ENCODE data around the gene FIBIN. TPM values are rescaled to one million over a fixed set of nuclear protein-coding genes. Genes with fewer than 3 reads are reported as not detected.

The FIBIN gene
- polyA plus RNA-seq, 1 donor from 2014 or later: not detected

- Histone ChIP-seq H3K4me3 (ENCODE audit: low read length) (no peak overlapping the region), H3K36me3 (ENCODE audit: insufficient read depth, low read length) (no peaks in the 10 kb centered on the region), H3F3A (ENCODE audit: insufficient read depth, low read length, poor library complexity, severe bottlenecking) (no peaks in the 10 kb centered on the region), H4K20me1 (ENCODE audit: insufficient read depth) (no peaks in the 10 kb centered on the region), H3K27me3 (ENCODE audit: insufficient read depth, low read depth, low read length) (no peaks in the 10 kb centered on the region), H3K9me2 (ENCODE audit: insufficient read depth, low read length) (no peaks in the 10 kb centered on the region), H3K9me3 (ENCODE audit: low read length) (no peaks in the 10 kb centered on the region), H3K79me2 (replicated peaks; ENCODE audit: insufficient read depth, low read length) (no peaks in the 10 kb centered on the region), H3K27ac (ENCODE audit: low read length) (no peak overlapping the region), H3K4me2 (ENCODE audit: low read length) (no peak overlapping the region), H2AFZ (ENCODE audit: low read depth, low read length) (no peak overlapping the region), H3K9ac (ENCODE audit: low read length) (no peak overlapping the region)
- TF ChIP-seq, protein P1, sequence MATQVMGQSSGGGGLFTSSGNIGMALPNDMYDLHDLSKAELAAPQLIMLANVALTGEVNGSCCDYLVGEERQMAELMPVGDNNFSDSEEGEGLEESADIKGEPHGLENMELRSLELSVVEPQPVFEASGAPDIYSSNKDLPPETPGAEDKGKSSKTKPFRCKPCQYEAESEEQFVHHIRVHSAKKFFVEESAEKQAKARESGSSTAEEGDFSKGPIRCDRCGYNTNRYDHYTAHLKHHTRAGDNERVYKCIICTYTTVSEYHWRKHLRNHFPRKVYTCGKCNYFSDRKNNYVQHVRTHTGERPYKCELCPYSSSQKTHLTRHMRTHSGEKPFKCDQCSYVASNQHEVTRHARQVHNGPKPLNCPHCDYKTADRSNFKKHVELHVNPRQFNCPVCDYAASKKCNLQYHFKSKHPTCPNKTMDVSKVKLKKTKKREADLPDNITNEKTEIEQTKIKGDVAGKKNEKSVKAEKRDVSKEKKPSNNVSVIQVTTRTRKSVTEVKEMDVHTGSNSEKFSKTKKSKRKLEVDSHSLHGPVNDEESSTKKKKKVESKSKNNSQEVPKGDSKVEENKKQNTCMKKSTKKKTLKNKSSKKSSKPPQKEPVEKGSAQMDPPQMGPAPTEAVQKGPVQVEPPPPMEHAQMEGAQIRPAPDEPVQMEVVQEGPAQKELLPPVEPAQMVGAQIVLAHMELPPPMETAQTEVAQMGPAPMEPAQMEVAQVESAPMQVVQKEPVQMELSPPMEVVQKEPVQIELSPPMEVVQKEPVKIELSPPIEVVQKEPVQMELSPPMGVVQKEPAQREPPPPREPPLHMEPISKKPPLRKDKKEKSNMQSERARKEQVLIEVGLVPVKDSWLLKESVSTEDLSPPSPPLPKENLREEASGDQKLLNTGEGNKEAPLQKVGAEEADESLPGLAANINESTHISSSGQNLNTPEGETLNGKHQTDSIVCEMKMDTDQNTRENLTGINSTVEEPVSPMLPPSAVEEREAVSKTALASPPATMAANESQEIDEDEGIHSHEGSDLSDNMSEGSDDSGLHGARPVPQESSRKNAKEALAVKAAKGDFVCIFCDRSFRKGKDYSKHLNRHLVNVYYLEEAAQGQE (IDR thresholded peaks at IDR 0.05; ENCODE audit: borderline replicate concordance): no peak
- TF ChIP-seq SMC3 (conservative IDR thresholded peaks at IDR 0.05; ENCODE audit: poor library complexity): no peak
- no peak for TF ChIP-seq TAF1 (IDR thresholded peaks at IDR 0.05; ENCODE audit: low read depth)
- TF ChIP-seq, protein P2, sequence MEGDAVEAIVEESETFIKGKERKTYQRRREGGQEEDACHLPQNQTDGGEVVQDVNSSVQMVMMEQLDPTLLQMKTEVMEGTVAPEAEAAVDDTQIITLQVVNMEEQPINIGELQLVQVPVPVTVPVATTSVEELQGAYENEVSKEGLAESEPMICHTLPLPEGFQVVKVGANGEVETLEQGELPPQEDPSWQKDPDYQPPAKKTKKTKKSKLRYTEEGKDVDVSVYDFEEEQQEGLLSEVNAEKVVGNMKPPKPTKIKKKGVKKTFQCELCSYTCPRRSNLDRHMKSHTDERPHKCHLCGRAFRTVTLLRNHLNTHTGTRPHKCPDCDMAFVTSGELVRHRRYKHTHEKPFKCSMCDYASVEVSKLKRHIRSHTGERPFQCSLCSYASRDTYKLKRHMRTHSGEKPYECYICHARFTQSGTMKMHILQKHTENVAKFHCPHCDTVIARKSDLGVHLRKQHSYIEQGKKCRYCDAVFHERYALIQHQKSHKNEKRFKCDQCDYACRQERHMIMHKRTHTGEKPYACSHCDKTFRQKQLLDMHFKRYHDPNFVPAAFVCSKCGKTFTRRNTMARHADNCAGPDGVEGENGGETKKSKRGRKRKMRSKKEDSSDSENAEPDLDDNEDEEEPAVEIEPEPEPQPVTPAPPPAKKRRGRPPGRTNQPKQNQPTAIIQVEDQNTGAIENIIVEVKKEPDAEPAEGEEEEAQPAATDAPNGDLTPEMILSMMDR (IDR thresholded peaks at IDR 0.05; ENCODE audit: poor library complexity, severe bottlenecking): no peak
- TF ChIP-seq EP300 (conservative IDR thresholded peaks at IDR 0.05; ENCODE audit: poor library complexity, severe bottlenecking): peak; percentile 16
- no peak for TF ChIP-seq RAD21 (conservative IDR thresholded peaks at IDR 0.05)
- no peak for TF ChIP-seq MXI1 (conservative IDR thresholded peaks at IDR 0.05; ENCODE audit: poor library complexity, severe bottlenecking)
- peak; percentile 31 for TF ChIP-seq POLR2AphosphoS5 (IDR thresholded peaks at IDR 0.05)
- TF ChIP-seq EZH2 (IDR thresholded peaks at IDR 0.05; ENCODE audit: borderline replicate concordance, insufficient read depth, low read length, poor library complexity, severe bottlenecking): no peak
Measured at GRCh38 chr11:27002838-27003237, 8.9 kb downstream of the FIBIN start.

GRCh38 chr11:27004103-27004502, 10.2 kb downstream of the FIBIN start:
- Histone ChIP-seq H3K27ac (ENCODE audit: low read length) (no peak overlapping the region), H3K79me2 (replicated peaks; ENCODE audit: insufficient read depth, low read length) (no peaks in the 10 kb centered on the region), H3K9me2 (ENCODE audit: insufficient read depth, low read length) (no peaks in the 10 kb centered on the region), H3K36me3 (ENCODE audit: insufficient read depth, low read length) (no peaks in the 10 kb centered on the region), H3K9ac (ENCODE audit: low read length) (no peak overlapping the region), H2AFZ (ENCODE audit: low read depth, low read length) (no peak overlapping the region), H3K4me2 (ENCODE audit: low read length) (no peak overlapping the region), H3K9me3 (ENCODE audit: low read length) (no peaks in the 10 kb centered on the region), H3K4me3 (ENCODE audit: low read length) (no peak overlapping the region), H3K27me3 (ENCODE audit: insufficient read depth, low read depth, low read length) (no peaks in the 10 kb centered on the region), H3F3A (ENCODE audit: insufficient read depth, low read length, poor library complexity, severe bottlenecking) (no peaks in the 10 kb centered on the region), H4K20me1 (ENCODE audit: insufficient read depth) (no peaks in the 10 kb centered on the region)
- no peak for TF ChIP-seq POLR2AphosphoS5 (IDR thresholded peaks at IDR 0.05)
- no peak for TF ChIP-seq EP300 (conservative IDR thresholded peaks at IDR 0.05; ENCODE audit: poor library complexity, severe bottlenecking)
- no peak for TF ChIP-seq RAD21 (conservative IDR thresholded peaks at IDR 0.05)
- TF ChIP-seq, protein P2 (IDR thresholded peaks at IDR 0.05; ENCODE audit: poor library complexity, severe bottlenecking): no peak
- no peak for TF ChIP-seq MXI1 (conservative IDR thresholded peaks at IDR 0.05; ENCODE audit: poor library complexity, severe bottlenecking)
- TF ChIP-seq, protein P1 (IDR thresholded peaks at IDR 0.05; ENCODE audit: borderline replicate concordance): no peak
- TF ChIP-seq EZH2 (IDR thresholded peaks at IDR 0.05; ENCODE audit: borderline replicate concordance, insufficient read depth, low read length, poor library complexity, severe bottlenecking): no peak
- no peak for TF ChIP-seq SMC3 (conservative IDR thresholded peaks at IDR 0.05; ENCODE audit: poor library complexity)
